ENCODE measurements around the gene NOL12.

NOL12 gene

GRCh38 chr22:37732699-37733607 lies 46.8 kb downstream of the NOL12 start:
- DNase-seq (ENCODE audit: low read depth), result no peak
- no peak for TF ChIP-seq CTCF (IDR thresholded peaks at IDR 0.05; ENCODE audit: insufficient read depth, low read depth, low read length, missing control alignments)

GRCh38 chr22:37733625-37734401 lies 47.7 kb downstream of the NOL12 start:
- no peak overlapping the region for H3K4me3 ChIP-seq (ENCODE audit: low read length)
- TF ChIP-seq CTCF (IDR thresholded peaks at IDR 0.05; ENCODE audit: insufficient read depth, low read depth, low read length, missing control alignments), result no peak
- DNase-seq (ENCODE audit: low read depth), result no peak

More at GRCh38 chr22:37732699-37733607, 46.8 kb downstream of the NOL12 start:
- H3K4me3 ChIP-seq (ENCODE audit: low read length), result no peak overlapping the region

GRCh38 chr22:37734402-37734700 lies 48.2 kb downstream of the NOL12 start:
- TF ChIP-seq CTCF (IDR thresholded peaks at IDR 0.05; ENCODE audit: insufficient read depth, low read depth, low read length, missing control alignments), result no peak
- no peak overlapping the region for H3K4me3 ChIP-seq (ENCODE audit: low read length)

GRCh38 chr22:37734964-37735451 lies 48.9 kb downstream of the NOL12 start:
- no peak overlapping the region for H3K4me3 ChIP-seq (ENCODE audit: low read length)
- TF ChIP-seq CTCF (IDR thresholded peaks at IDR 0.05; ENCODE audit: insufficient read depth, low read depth, low read length, missing control alignments), result peak; percentile 10
- DNase-seq (ENCODE audit: low read depth), result no peak

More at GRCh38 chr22:37734402-37734700, 48.2 kb downstream of the NOL12 start:
- DNase-seq (ENCODE audit: low read depth), result no peak

GRCh38 chr22:37739035-37739434 lies 52.9 kb downstream of the NOL12 start:
- no peak overlapping the region for H3K4me3 ChIP-seq (ENCODE audit: low read length)
- no peak for TF ChIP-seq CTCF (IDR thresholded peaks at IDR 0.05; ENCODE audit: insufficient read depth, low read depth, low read length, missing control alignments)
- DNase-seq (ENCODE audit: low read depth), result no peak

GRCh38 chr22:37739611-37740049 lies 53.5 kb downstream of the NOL12 start:
- no peak overlapping the region for H3K4me3 ChIP-seq (ENCODE audit: low read length)
- TF ChIP-seq CTCF (IDR thresholded peaks at IDR 0.05; ENCODE audit: insufficient read depth, low read depth, low read length, missing control alignments), result no peak
- DNase-seq (ENCODE audit: low read depth), result no peak
